GM19397 (cell line): ENCODE data around the gene SCIN.
"Not testable (repeated sequence)": the region's sequence is repeated elsewhere in the genome, so short reads cannot be mapped to it uniquely, and the experiment has no call there.

Experiments used
- ATAC-seq: cut with Tn5 transposase; IDR thresholded peaks from one replicate; pipeline ENCODE4 v1.9.1; 2021; ENCODE audit warnings: mild to moderate bottlenecking, moderate library complexity; ENCODE audit not compliant: unreplicated experiment

Gene SCIN

GRCh38 chr7:12570534-12571461, at the start of gene SCIN:
TSS of gene SCIN (plus strand) at chr7:12570720. CDS start at chr7:12570787, 67 bp downstream.
- peak; percentile 45 for ATAC-seq

DNA sequence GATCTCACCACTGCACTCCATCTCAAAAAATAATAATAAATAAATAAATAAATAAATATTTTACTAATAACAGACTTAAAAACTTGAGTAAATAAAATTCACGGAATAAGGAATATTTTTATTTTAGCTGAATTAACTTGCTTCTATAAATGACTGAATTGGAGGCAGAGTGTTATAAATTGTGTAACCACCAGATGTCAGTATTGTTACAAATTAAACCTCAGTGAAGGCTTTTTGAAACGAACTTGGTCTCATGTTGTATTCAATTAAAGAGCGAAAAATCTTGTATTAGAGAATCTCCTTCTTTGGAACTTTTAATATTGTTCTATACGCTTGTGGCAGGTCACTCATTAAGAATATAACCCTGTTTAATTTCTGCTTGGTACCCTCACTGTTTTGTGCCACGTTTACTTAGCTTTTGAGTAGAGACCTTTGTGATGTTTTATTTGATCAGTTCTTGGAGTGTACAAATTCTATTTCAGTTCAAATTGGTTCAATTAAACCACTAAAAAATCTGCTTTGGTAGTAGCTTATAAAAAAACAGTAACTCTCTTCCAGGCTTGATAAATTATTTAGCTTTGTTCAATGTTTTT, 45.6 kb upstream of the SCIN start:
- ATAC-seq = no peak

DNA sequence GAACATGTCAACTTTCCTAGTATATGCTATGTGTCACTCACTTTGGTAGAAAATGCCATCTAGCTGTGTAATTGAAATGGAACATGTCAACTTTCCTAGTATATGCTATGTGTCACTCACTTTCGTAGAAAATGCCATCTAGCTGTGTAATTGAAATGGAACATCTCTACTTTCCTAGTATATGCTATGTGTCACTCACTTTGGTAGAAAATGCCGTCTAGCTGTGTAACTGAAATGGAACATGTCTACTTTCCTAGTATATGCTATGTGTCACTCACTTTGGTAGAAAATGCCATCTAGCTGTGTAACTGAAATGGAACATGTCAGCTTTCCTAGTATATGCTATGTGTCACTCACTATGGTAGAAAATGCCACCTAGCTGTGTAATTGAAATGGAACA, 43.8 kb upstream of the SCIN start:
- not testable (repeated sequence) for ATAC-seq

- not testable (repeated sequence) for ATAC-seq
Observed at GRCh38 chr7:12527670-12528069, 42.9 kb upstream of the SCIN start.

DNA sequence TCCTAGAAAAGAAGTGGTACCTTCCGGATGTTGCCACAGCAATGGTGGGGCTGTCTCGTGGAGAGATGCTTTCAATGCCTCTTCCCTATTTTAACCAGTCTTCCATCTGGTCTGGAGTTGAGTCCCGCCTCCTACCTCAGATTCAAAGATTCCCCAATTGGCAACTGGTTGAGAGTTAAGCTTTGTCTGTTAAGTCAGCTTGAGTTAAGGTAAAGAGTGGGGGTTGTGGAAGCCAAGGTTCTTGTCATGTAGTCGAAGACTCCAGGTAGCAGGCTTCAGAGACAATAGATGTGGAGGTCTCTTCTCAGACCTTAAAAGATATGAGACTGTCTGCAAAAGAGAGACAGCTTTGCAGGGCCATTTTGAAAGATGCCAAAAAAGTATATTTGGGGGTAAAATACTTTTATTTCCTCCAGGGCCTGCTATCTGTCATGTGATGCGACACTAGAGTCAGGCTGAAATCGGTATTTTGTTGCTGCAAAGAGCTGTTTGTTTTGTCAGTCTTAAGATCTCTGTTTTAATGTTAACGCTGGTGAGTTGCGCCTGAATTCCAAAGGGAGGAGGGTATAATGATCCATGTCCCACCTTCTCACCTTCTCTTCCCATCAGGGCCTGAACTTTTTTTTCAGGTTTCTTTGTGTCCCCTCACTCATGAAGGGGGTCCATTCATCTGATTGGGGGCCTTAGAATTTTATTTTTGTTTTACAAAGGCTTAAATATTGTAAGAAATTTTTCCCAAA, 40.4 kb upstream of the SCIN start:
- no peak for ATAC-seq

- no peak for ATAC-seq
Observed at GRCh38 chr7:12531784-12532183, 38.7 kb upstream of the SCIN start.

GRCh38 chr7:12534046-12534445, 36.5 kb upstream of the SCIN start:
- no peak for ATAC-seq

DNA sequence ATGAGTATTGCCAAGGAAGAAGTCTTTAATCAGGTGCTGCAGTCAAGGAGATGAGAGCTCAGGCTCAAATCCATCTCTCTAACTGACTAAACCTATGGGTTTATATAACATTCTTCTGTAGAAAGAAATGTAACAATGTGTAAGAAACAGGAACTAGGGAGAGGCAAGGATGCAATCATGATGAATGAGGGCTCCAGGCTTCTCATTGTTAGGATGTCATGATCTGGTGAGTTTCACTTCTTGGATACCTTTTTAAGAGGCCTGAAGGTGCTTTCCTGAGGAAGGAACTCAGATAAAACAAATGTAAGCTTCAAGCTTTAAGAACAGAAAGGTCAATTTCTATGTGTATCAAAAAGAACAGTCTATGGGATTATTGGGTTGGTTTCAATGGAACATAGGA, 30.8 kb upstream of the SCIN start:
- ATAC-seq = no peak

- ATAC-seq = no peak
Observed at GRCh38 chr7:12540850-12541249, 29.7 kb upstream of the SCIN start.

GRCh38 chr7:12543586-12543985, 26.9 kb upstream of the SCIN start:
- ATAC-seq = no peak

- no peak for ATAC-seq
Observed at GRCh38 chr7:12549106-12549505, 21.4 kb upstream of the SCIN start.

- ATAC-seq = no peak
Observed at GRCh38 chr7:12550956-12551355, 19.6 kb upstream of the SCIN start.

DNA sequence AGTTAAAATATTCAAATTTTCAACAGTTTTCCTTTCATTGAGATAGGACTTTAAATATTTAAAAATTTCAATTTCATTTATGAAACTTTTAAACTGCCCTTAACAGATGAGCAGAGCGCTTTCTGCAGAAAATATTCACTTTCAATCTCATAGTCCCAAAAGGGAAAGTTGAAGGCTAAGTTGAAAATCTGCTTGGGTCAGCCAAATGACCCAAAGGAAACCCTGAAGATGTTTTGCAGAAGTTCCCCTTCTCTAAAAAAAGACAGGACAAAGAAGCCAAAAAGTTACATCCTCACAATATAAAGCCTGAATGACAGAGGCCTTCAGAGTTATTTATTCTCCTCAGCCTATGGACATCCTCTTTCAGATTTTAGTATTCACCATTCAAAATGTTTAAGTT, 17.6 kb upstream of the SCIN start:
- ATAC-seq = no peak

DNA sequence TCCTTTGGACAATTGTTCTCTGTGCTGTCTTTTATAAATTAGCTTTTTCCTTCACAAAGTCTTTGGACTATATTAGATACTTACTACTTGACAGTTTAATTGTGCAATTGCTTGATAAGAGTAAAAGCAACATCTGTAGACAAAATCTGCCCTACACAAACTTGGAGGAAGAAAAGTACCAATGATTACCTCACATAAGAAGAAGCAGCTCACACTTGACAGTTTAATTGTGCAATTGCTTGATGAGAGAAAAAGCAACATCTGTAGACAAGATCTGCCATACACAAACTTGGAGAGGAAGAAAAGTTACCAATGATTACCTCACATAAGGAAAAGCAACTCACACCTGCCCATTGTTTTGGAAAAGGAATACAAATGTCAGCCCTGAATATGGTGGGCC, 17.1 kb upstream of the SCIN start:
- no peak for ATAC-seq

- no peak for ATAC-seq
Observed at GRCh38 chr7:12554351-12554750, 16.2 kb upstream of the SCIN start.

DNA sequence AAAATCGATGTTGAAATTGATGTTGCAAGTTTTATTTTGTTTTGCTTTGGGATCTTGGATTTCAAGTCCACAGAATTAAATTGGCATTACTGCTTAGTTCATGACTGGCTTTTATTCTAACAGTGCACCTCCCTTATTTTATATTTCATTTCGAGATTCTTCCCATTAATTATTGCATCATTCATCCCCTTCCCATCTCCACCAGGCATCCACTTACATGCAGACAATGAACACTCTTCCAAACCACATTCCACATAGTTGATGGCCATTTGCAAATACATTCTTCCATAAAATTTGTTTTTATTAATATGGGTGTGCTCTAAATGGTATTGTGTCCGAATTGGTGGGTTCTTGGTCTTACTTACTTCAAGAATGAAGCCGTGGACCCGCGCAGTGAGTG, 15.6 kb upstream of the SCIN start:
- no peak for ATAC-seq

- ATAC-seq = not testable (repeated sequence)
Observed at GRCh38 chr7:12555695-12556094, 14.8 kb upstream of the SCIN start.

GRCh38 chr7:12556139-12556792, 14.3 kb upstream of the SCIN start:
- ATAC-seq = not testable (repeated sequence)

GRCh38 chr7:12557282-12557681, 13.2 kb upstream of the SCIN start:
- ATAC-seq = no peak

GRCh38 chr7:12564996-12565764, 5.3 kb upstream of the SCIN start:
- no peak for ATAC-seq
